GM12878 (cell line): ENCODE results near the gene HDAC2.

Experiments used
- TF ChIP-seq, protein P1 (sequence below), 3 experiments: IDR thresholded peaks in 2 of 3; conservative IDR thresholded peaks in 1 of 3; 2 replicates each; pipeline ENCODE4 v1.5.1; 2011; ENCODE audit warnings: low read depth in 3 of 3, low read length in 3 of 3, mild to moderate bottlenecking in 3 of 3, control low read depth in 2 of 3, moderate library complexity in 2 of 3, inconsistent platforms in 1 of 3, mixed read lengths in 1 of 3; ENCODE audit not compliant: control insufficient read depth in 2 of 3, insufficient read depth in 1 of 3; ENCODE audit errors: extremely low read depth in 1 of 3
- TF ChIP-seq, protein P2 (sequence below): IDR thresholded peaks from 2 replicates; pipeline ENCODE4 v1.6.1; 2012; ENCODE audit warnings: mild to moderate bottlenecking, low read depth, low read length
- TF ChIP-seq, protein P3 (sequence below): fragments of 450-650 bp; formaldehyde crosslinking; IDR thresholded peaks from 2 replicates; pipeline ENCODE4 v1.4.0; 2020; ENCODE audit warnings: mild to moderate bottlenecking, moderate library complexity

DNA sequence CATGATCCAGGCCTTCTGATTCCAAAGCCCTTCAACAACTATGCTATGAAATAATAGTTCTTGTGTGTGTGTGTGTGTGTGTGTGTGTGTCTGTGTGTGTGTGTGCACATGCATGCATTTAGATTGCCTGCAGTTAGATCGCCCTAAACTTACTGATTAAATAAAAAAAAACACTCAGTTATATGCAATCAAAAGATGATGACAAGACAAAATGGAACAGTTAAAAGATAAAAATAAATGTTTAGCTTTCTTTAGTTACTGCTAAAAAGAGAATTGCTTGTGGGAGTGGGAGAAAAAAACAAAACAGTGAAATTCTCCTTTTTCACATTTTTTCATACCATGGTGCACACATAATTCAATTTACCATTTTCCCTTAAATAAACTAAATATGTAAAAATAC lies 84.4 kb downstream of the HDAC2 start:
- TF ChIP-seq, protein P1, sequence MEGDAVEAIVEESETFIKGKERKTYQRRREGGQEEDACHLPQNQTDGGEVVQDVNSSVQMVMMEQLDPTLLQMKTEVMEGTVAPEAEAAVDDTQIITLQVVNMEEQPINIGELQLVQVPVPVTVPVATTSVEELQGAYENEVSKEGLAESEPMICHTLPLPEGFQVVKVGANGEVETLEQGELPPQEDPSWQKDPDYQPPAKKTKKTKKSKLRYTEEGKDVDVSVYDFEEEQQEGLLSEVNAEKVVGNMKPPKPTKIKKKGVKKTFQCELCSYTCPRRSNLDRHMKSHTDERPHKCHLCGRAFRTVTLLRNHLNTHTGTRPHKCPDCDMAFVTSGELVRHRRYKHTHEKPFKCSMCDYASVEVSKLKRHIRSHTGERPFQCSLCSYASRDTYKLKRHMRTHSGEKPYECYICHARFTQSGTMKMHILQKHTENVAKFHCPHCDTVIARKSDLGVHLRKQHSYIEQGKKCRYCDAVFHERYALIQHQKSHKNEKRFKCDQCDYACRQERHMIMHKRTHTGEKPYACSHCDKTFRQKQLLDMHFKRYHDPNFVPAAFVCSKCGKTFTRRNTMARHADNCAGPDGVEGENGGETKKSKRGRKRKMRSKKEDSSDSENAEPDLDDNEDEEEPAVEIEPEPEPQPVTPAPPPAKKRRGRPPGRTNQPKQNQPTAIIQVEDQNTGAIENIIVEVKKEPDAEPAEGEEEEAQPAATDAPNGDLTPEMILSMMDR (IDR thresholded peaks at IDR 0.05 in 2 of 3, conservative IDR thresholded peaks at IDR 0.05 in 1 of 3; ENCODE audit: control insufficient read depth in 2 of 3, extremely low read depth in 1 of 3, insufficient read depth in 1 of 3, low read depth in 3 of 3, low read length in 3 of 3): no peak
- TF ChIP-seq, protein P2, sequence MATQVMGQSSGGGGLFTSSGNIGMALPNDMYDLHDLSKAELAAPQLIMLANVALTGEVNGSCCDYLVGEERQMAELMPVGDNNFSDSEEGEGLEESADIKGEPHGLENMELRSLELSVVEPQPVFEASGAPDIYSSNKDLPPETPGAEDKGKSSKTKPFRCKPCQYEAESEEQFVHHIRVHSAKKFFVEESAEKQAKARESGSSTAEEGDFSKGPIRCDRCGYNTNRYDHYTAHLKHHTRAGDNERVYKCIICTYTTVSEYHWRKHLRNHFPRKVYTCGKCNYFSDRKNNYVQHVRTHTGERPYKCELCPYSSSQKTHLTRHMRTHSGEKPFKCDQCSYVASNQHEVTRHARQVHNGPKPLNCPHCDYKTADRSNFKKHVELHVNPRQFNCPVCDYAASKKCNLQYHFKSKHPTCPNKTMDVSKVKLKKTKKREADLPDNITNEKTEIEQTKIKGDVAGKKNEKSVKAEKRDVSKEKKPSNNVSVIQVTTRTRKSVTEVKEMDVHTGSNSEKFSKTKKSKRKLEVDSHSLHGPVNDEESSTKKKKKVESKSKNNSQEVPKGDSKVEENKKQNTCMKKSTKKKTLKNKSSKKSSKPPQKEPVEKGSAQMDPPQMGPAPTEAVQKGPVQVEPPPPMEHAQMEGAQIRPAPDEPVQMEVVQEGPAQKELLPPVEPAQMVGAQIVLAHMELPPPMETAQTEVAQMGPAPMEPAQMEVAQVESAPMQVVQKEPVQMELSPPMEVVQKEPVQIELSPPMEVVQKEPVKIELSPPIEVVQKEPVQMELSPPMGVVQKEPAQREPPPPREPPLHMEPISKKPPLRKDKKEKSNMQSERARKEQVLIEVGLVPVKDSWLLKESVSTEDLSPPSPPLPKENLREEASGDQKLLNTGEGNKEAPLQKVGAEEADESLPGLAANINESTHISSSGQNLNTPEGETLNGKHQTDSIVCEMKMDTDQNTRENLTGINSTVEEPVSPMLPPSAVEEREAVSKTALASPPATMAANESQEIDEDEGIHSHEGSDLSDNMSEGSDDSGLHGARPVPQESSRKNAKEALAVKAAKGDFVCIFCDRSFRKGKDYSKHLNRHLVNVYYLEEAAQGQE: no peak
- TF ChIP-seq, protein P3, sequence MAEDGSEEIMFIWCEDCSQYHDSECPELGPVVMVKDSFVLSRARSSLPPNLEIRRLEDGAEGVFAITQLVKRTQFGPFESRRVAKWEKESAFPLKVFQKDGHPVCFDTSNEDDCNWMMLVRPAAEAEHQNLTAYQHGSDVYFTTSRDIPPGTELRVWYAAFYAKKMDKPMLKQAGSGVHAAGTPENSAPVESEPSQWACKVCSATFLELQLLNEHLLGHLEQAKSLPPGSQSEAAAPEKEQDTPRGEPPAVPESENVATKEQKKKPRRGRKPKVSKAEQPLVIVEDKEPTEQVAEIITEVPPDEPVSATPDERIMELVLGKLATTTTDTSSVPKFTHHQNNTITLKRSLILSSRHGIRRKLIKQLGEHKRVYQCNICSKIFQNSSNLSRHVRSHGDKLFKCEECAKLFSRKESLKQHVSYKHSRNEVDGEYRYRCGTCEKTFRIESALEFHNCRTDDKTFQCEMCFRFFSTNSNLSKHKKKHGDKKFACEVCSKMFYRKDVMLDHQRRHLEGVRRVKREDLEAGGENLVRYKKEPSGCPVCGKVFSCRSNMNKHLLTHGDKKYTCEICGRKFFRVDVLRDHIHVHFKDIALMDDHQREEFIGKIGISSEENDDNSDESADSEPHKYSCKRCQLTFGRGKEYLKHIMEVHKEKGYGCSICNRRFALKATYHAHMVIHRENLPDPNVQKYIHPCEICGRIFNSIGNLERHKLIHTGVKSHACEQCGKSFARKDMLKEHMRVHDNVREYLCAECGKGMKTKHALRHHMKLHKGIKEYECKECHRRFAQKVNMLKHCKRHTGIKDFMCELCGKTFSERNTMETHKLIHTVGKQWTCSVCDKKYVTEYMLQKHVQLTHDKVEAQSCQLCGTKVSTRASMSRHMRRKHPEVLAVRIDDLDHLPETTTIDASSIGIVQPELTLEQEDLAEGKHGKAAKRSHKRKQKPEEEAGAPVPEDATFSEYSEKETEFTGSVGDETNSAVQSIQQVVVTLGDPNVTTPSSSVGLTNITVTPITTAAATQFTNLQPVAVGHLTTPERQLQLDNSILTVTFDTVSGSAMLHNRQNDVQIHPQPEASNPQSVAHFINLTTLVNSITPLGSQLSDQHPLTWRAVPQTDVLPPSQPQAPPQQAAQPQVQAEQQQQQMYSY (CRISPR knock-in tag): no peak
